Uterus (tissue), 4 donors: Measurements from ENCODE around the gene SPINDOC. TPM values are rescaled to one million over a fixed set of nuclear protein-coding genes. Genes with fewer than 3 reads are reported as not detected.

Experiments
- DNase-seq, 2 donors: peaks; one replicate each; pipeline ENCODE4 v3.0.0-alpha.2; 2019 to 2020
- H3K27ac ChIP-seq, 2 donors: fragments of 200-600 bp; sonication (generic); 1 replicate in 1 of 2; 2 replicates in 1 of 2; pipeline ENCODE4 v1.5.1; 2016 to 2018
- H3K27me3 ChIP-seq, 2 donors: fragments of 200-600 bp; sonication (generic); one replicate each; pipeline ENCODE4 v1.5.1; 2018 to 2019; ENCODE audit warnings: control low read depth in 1 of 2
- H3K36me3 ChIP-seq, 2 donors: fragments of 200-600 bp; sonication (generic); one replicate each; pipeline ENCODE4 v1.5.1; 2019; ENCODE audit warnings: control low read depth in 1 of 2
- H3K4me1 ChIP-seq, 2 donors: fragments of 200-600 bp; sonication (generic); one replicate each; pipeline ENCODE4 v1.5.1; 2018 to 2019; ENCODE audit warnings: control low read depth in 1 of 2
- H3K4me3 ChIP-seq, 2 donors: fragments of 200-600 bp; sonication (generic); 1 replicate in 1 of 2; 2 replicates in 1 of 2; pipeline ENCODE4 v1.5.1; 2018 to 2019; ENCODE audit warnings: mild to moderate bottlenecking in 1 of 2
- H3K9me3 ChIP-seq, 2 donors: fragments of 200-600 bp; sonication (generic); one replicate each; pipeline ENCODE4 v1.5.1; 2019; ENCODE audit warnings: control low read depth in 1 of 2
- POLR2A ChIP-seq, 2 donors: fragments of 450-650 bp; IDR thresholded peaks; one replicate each; pipeline ENCODE4 v1.6.1; 2016; ENCODE audit warnings: antibody characterized with exemption in 2 of 2, mild to moderate bottlenecking in 1 of 2, moderate library complexity in 1 of 2
- intact Hi-C: fragments of 100-400 bp; cut with DNase I; formaldehyde crosslinking; loops from one replicate; pipeline ENCODE4 v1.15.1; 2023; ENCODE audit warnings: low total_unique reads
- total RNA-seq, 4 donors: library from RNA; depleted of rRNA in 3 of 4; stranded (reverse); fragments of >200 nt in 3 of 4; gene quantifications; one replicate each; pipeline versions ENCODE4 v1.1.0 to v1.2.4, GENCODE V29; 2014 to 2023
- TF ChIP-seq, protein P1 (sequence below), 4 experiments: fragments of 200-600 bp in 2 of 4; fragments of 450-650 bp in 2 of 4; sonication (generic) in 2 of 4; IDR thresholded peaks; one replicate each; pipeline ENCODE4 v1.5.1; 2016 to 2019; ENCODE audit warnings: antibody characterized with exemption in 4 of 4, mild to moderate bottlenecking in 2 of 4, moderate library complexity in 1 of 4
- donor health status: DM: yes; HTN: yes; CAD: no.

The SPINDOC gene
- total RNA-seq, 4 donors from 2014 or later, result 1.3 to 28.7 (median 10.6) TPM

DNA sequence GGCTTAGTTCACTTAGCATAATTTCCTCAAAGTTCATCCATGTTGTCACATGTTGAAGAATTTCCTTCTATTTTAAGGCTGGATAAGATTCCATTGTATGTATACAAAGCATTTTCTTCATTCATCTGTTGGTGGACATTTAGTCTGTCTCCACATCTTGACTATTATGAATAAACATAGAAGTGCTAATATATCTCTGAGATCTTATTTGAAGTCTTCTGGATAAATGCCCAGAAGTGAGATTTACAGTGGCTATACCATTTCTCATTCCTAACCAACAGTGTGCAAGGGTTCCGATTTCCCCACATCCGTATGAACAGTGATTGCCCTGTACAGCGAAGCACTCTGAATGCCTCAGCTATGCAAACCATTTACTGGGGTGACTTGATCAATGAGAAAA lies 38.1 kb upstream of the SPINDOC start:
- TF ChIP-seq, protein P1, sequence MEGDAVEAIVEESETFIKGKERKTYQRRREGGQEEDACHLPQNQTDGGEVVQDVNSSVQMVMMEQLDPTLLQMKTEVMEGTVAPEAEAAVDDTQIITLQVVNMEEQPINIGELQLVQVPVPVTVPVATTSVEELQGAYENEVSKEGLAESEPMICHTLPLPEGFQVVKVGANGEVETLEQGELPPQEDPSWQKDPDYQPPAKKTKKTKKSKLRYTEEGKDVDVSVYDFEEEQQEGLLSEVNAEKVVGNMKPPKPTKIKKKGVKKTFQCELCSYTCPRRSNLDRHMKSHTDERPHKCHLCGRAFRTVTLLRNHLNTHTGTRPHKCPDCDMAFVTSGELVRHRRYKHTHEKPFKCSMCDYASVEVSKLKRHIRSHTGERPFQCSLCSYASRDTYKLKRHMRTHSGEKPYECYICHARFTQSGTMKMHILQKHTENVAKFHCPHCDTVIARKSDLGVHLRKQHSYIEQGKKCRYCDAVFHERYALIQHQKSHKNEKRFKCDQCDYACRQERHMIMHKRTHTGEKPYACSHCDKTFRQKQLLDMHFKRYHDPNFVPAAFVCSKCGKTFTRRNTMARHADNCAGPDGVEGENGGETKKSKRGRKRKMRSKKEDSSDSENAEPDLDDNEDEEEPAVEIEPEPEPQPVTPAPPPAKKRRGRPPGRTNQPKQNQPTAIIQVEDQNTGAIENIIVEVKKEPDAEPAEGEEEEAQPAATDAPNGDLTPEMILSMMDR (IDR thresholded peaks at IDR 0.05), result no peak
- no peak for TF ChIP-seq POLR2A (IDR thresholded peaks at IDR 0.05)
- Histone ChIP-seq H3K27ac (no peak overlapping the region), H3K4me1 (peaks cover 0 to 3% of the 10 kb centered on the region in 2 donors), H3K9me3 (no peaks in the 10 kb centered on the region), H3K27me3 (no peaks in the 10 kb centered on the region), H3K36me3 (no peaks in the 10 kb centered on the region), H3K4me3 (no peak overlapping the region)
- DNase-seq, result no peak
- intact Hi-C loops, result no loop called here

DNA sequence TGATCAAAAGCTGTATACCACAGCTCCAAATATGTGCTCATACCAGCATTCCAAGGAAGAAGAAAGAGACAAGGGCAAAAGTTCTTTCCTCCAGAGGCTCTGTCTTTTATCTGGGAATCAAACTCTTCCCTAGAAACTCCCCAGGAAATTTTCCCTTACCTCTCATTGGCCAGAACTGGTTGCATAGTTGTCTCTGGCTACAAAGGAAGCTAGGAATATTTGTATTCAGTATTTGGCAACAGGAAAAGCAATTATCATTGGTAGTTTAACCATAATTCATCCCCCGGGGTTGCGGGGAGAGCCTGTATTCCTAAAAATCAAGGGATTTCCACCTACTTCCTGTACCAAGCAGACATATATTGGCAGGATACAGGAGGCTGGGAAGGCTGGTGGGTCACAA lies 34.2 kb upstream of the SPINDOC start:
- no peak for TF ChIP-seq POLR2A (IDR thresholded peaks at IDR 0.05)
- TF ChIP-seq, protein P1 (IDR thresholded peaks at IDR 0.05), result no peak
- no peaks in the 10 kb centered on the region for H3K27me3 ChIP-seq
- no peaks in the 10 kb centered on the region for H3K9me3 ChIP-seq
- intact Hi-C loops, result no loop called here
- H3K36me3 ChIP-seq, result no peaks in the 10 kb centered on the region
- no peak overlapping the region for H3K4me3 ChIP-seq
- no peak for DNase-seq
- no peak overlapping the region for H3K27ac ChIP-seq
- no peaks in the 10 kb centered on the region for H3K4me1 ChIP-seq

GRCh38 chr11:63782749-63783148 lies 30.5 kb upstream of the SPINDOC start:
- no peaks in the 10 kb centered on the region for H3K36me3 ChIP-seq
- H3K9me3 ChIP-seq, result no peaks in the 10 kb centered on the region
- no peak for DNase-seq
- intact Hi-C loops, result no loop called here
- no peak overlapping the region for H3K27ac ChIP-seq
- H3K4me1 ChIP-seq, result no peaks in the 10 kb centered on the region
- no peaks in the 10 kb centered on the region for H3K27me3 ChIP-seq
- no peak overlapping the region for H3K4me3 ChIP-seq
- TF ChIP-seq POLR2A (IDR thresholded peaks at IDR 0.05), result no peak
- TF ChIP-seq, protein P1 (IDR thresholded peaks at IDR 0.05), result no peak

DNA sequence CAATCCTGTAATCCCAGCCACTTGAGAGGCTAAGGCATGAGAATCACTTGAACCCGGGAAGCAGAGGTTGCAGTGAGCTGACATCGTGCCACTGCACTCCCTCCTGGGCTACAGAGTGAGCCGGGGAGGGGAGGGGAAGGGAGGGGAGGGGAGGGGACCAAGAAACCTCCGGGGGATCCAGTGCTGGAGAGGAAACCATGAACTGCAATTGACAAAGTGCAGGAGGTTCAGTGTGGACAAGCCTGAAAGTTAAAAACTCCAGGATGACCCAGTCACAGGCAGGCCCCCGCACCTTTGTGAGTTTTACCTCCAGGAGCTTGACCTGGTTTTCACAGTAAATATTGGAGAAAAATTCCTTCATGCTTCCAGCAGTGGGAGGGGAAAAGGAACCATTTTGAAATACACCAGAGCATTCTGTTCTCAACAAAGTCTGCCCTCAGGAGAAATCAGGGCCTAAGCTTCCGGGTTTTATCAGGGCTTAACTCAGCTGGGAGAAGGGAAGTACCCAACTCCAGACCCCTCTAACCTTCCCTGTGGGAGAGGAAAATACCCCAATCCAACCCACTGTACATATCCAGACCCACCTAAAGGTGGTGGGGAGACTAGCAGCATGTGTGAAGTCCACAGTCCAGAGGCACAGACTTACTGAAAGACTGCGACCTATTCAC lies 29.2 kb upstream of the SPINDOC start:
- Histone ChIP-seq H3K27ac (no peak overlapping the region), H3K27me3 (no peaks in the 10 kb centered on the region), H3K4me3 (no peak overlapping the region), H3K4me1 (no peaks in the 10 kb centered on the region), H3K36me3 (no peaks in the 10 kb centered on the region), H3K9me3 (no peaks in the 10 kb centered on the region)
- DNase-seq, result no peak
- intact Hi-C loops, result no loop called here
- TF ChIP-seq POLR2A (IDR thresholded peaks at IDR 0.05), result no peak
- TF ChIP-seq, protein P1 (IDR thresholded peaks at IDR 0.05), result no peak

DNA sequence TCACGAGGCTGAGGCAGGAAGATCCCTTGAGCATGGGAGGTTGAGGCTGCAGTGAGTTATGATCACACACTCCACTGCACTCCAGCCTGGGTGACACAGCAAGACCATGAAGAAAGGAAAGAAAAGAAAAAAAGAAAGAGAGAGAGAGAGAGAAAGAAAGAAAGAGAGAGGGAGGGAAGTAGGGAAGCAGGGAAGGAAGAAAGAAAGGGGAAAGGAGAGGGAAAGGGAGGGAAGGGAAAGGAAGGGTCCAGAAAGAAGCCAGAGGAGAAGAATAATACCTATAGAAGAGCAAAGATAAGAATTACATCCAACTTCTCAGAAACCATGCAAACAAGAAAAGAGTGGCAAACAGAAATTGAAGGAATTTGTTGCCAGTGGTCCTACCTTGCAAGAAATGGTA lies 27.4 kb upstream of the SPINDOC start:
- no peaks in the 10 kb centered on the region for H3K36me3 ChIP-seq
- no peaks in the 10 kb centered on the region for H3K27me3 ChIP-seq
- H3K4me1 ChIP-seq, result no peaks in the 10 kb centered on the region
- DNase-seq, result no peak
- no peak overlapping the region for H3K4me3 ChIP-seq
- no peaks in the 10 kb centered on the region for H3K9me3 ChIP-seq
- intact Hi-C loops, result no loop called here
- no peak overlapping the region for H3K27ac ChIP-seq
- TF ChIP-seq, protein P1 (IDR thresholded peaks at IDR 0.05), result no peak
- TF ChIP-seq POLR2A (IDR thresholded peaks at IDR 0.05), result no peak
